ENCODE measurements around the gene DPYD. TPM values are rescaled to one million over a fixed set of nuclear protein-coding genes. Genes with fewer than 3 reads are reported as not detected.

Gene DPYD
- total RNA-seq, 1 donor from 2014 or later, result 12.6 TPM

- ATAC-seq (ENCODE audit: low read depth) (no peak), DNase-seq (no peak)
- H3K4me3 Mint-ChIP-seq, result no peak overlapping the region
- H3K36me3 Mint-ChIP-seq (ENCODE audit: low read depth), result no peaks in the 10 kb centered on the region
- no peaks in the 10 kb centered on the region for H3K4me1 Mint-ChIP-seq
- TF ChIP-seq, protein P1, sequence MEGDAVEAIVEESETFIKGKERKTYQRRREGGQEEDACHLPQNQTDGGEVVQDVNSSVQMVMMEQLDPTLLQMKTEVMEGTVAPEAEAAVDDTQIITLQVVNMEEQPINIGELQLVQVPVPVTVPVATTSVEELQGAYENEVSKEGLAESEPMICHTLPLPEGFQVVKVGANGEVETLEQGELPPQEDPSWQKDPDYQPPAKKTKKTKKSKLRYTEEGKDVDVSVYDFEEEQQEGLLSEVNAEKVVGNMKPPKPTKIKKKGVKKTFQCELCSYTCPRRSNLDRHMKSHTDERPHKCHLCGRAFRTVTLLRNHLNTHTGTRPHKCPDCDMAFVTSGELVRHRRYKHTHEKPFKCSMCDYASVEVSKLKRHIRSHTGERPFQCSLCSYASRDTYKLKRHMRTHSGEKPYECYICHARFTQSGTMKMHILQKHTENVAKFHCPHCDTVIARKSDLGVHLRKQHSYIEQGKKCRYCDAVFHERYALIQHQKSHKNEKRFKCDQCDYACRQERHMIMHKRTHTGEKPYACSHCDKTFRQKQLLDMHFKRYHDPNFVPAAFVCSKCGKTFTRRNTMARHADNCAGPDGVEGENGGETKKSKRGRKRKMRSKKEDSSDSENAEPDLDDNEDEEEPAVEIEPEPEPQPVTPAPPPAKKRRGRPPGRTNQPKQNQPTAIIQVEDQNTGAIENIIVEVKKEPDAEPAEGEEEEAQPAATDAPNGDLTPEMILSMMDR (IDR thresholded peaks at IDR 0.05), result no peak
- no peaks in the 10 kb centered on the region for H3K27me3 Mint-ChIP-seq
- H3K9me3 Mint-ChIP-seq, result peaks cover 4% of the 10 kb centered on the region
- H3K27ac Mint-ChIP-seq, result no peak overlapping the region
- CTCF ChIA-PET, result no interaction called here
- POLR2A ChIA-PET, result no interaction called here
- intact Hi-C loops (cut with micrococcal nuclease), result no loop called here
Observed at GRCh38 chr1:97727029-97727428, 193.8 kb downstream of the DPYD start.

GRCh38 chr1:97726386-97726785 lies 194.4 kb downstream of the DPYD start:
- POLR2A ChIA-PET, result no interaction called here
- Mint-ChIP-seq H3K4me3 (no peak overlapping the region), H3K4me1 (no peaks in the 10 kb centered on the region), H3K27me3 (no peaks in the 10 kb centered on the region), H3K36me3 (ENCODE audit: low read depth) (peaks cover under 1% of the 10 kb centered on the region), H3K27ac (no peak overlapping the region), H3K9me3 (peaks cover 4% of the 10 kb centered on the region)
- DNase-seq (no peak), ATAC-seq (ENCODE audit: low read depth) (no peak)
- intact Hi-C loops (cut with micrococcal nuclease), result no loop called here
- CTCF ChIA-PET, result no interaction called here
- TF ChIP-seq, protein P1 (IDR thresholded peaks at IDR 0.05), result no peak

DNA sequence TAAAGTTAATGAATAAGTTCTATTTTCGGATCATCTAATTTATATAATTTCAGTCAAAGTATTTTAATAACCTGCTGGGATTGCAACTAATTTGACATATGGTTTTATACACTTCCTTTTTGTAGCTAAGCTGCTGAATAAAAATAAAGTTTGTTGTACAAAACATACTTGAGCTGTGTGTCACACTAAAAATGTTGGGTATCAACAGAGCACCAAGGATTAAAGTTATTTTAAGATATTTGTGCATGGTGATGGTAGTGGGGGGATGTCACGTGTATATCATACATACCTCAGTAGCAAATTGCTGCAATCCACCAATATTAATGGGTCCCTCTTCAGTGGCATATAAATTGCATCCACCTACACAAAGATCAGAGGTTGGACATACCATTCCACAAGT lies 199.6 kb downstream of the DPYD start:
- ATAC-seq (ENCODE audit: low read depth), result no peak
- intact Hi-C loops (cut with micrococcal nuclease), result no loop called here
- ChIA-PET POLR2A (no interaction called here), CTCF (no interaction called here)
- H3K27ac Mint-ChIP-seq, result no peak overlapping the region
- no peaks in the 10 kb centered on the region for H3K4me1 Mint-ChIP-seq
- no peak overlapping the region for H3K4me3 Mint-ChIP-seq
- DNase-seq, result no peak
- peaks cover 10% of the 10 kb centered on the region for H3K9me3 Mint-ChIP-seq
- H3K27me3 Mint-ChIP-seq, result no peaks in the 10 kb centered on the region
- TF ChIP-seq, protein P1 (IDR thresholded peaks at IDR 0.05), result no peak
- peaks cover 21% of the 10 kb centered on the region for H3K36me3 Mint-ChIP-seq (ENCODE audit: low read depth)

GRCh38 chr1:97712980-97713379 lies 207.9 kb downstream of the DPYD start:
- intact Hi-C loops (cut with micrococcal nuclease), result no loop called here

DNA sequence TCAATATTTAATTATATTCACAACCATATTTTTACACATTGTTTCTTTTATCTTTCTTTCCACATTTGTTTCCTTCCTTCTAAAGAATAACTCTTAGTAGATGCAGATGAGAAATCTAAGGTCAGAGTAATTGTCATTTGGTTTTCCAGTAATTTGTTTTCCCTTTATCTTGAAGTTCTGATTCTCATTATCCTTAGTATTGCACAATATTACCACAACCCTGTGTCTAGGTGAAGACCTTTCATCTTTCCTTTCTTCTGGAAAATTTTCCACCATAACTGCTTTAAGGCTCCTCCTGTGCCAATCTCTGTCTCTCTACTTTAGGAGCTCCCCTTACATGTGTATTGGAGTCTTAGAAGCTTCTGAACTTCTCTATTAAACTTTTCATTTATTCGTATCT lies 209.0 kb downstream of the DPYD start:
- no peak overlapping the region for H3K27ac Mint-ChIP-seq
- CTCF ChIA-PET, result no interaction called here
- DNase-seq, result no peak

More at GRCh38 chr1:97712980-97713379, 207.9 kb downstream of the DPYD start:
- H3K4me3 Mint-ChIP-seq, result no peak overlapping the region
- peaks cover 5% of the 10 kb centered on the region for H3K9me3 Mint-ChIP-seq
- H3K27me3 Mint-ChIP-seq, result no peaks in the 10 kb centered on the region
- no peak overlapping the region for H3K27ac Mint-ChIP-seq
- H3K36me3 Mint-ChIP-seq (ENCODE audit: low read depth), result peaks cover 7% of the 10 kb centered on the region
- no peak for ATAC-seq (ENCODE audit: low read depth)
- no peaks in the 10 kb centered on the region for H3K4me1 Mint-ChIP-seq
- DNase-seq, result no peak
- TF ChIP-seq, protein P1 (IDR thresholded peaks at IDR 0.05), result no peak
- ChIA-PET CTCF (no interaction called here), POLR2A (no interaction called here)

More for the DNA sequence above, 209.0 kb downstream of the DPYD start:
- intact Hi-C loops (cut with micrococcal nuclease), result no loop called here
- H3K4me3 Mint-ChIP-seq, result no peak overlapping the region
- H3K9me3 Mint-ChIP-seq, result no peaks in the 10 kb centered on the region
- no peaks in the 10 kb centered on the region for H3K4me1 Mint-ChIP-seq
- no peaks in the 10 kb centered on the region for H3K27me3 Mint-ChIP-seq
- POLR2A ChIA-PET, result no interaction called here
- no peak for ATAC-seq (ENCODE audit: low read depth)
- no peaks in the 10 kb centered on the region for H3K36me3 Mint-ChIP-seq (ENCODE audit: low read depth)
- TF ChIP-seq, protein P1 (IDR thresholded peaks at IDR 0.05), result no peak

All from activated B cell treated with CpG ODN at 0.5 μM for 24 hours (primary cell).